SW 1271 (cell line): Measurements from ENCODE around the gene SBF2.
A peak's percentile ranks its signal among the peaks of the same experiment; 100 is the strongest.

Experiments
- DNase-seq, 2 experiments: peaks; one replicate each; lab custom pipeline; 2025; lab: John Stamatoyannopoulos, UW

The SBF2 gene

GRCh38 chr11:9774591-9775397 is 519.2 kb downstream of the SBF2 start:
- DNase-seq, result no peak

DNA sequence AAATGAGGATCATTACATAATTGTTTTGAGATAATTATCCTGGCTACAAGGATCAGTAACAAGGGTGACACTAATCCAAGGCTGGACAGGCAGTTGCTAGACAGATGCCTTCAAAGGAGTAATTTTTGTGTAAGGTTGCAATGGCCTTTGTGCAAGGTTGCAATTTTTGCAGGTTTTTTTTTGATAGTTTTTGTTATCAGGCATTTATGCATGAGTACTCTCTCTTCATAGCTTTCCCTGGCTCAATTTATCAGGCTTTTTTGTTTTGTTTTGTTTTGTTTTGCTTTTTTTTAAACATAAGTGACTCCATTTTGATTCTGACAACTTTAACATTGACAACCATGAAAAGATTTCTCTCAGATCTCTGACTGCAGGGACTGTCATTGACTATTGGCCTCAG is 519.9 kb downstream of the SBF2 start:
- DNase-seq, result no peak

DNA sequence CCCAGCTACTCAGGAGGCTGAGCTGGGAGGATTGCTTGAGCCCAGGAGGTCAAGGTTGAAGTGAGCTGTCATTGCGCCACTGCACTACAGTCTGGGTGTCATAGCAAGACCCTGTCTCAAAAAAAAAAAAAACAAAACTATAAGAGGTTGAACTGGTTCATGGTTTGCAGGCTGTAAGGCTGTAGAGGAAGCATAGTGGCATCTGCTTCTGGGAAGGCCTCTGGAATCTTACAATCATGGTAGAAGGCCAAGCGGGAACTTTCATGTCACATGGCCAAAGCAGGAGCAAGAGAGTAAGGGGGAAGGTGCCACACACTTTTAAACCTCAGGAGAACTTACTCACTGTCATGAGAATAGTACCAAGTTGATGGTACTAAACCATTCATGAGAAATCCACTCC is 520.5 kb downstream of the SBF2 start:
- no peak for DNase-seq

- DNase-seq, result no peak
These were observed 521.8 kb downstream of the SBF2 start for GRCh38 chr11:9772218-9772617.

DNA sequence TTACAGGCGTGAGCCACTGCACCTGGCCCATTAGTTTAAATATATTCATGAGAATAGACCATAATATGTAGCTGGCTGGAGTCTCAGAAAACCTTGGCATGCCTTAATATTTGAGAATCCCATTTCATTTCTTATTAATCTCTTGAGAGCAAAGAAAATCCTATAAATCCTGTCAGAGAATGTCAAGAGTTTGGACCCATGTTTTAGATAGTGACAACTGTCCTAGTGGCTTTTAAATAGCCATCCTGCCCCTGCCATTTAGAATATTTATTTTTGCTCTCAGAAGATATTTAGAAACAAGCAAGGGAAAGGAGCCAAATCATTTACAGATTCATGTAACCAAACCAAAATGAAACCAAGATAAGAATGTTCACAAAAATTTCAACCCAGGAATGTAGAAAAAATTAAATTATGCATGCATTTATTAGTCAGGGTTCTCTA is 522.9 kb downstream of the SBF2 start:
- DNase-seq, result no peak

DNA sequence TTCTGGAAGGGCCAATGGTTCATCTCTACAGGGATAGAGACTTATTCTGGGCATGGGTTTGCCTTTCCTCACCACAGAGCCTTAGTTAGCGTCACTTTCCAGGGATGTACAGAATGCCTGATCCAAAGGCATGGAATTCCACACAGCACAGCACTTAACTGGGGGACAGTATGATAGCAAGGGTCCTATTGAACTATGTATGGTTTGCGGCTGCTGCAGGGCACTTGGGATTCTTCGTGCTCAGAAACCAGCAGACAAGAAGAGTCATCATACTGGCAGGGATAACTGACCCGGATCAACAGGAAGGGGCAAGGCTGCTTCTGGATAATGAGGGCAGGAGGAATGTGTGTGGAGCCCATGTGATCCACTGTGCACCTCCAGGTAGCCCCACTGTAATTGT is 524.4 kb downstream of the SBF2 start:
- no peak for DNase-seq

DNA sequence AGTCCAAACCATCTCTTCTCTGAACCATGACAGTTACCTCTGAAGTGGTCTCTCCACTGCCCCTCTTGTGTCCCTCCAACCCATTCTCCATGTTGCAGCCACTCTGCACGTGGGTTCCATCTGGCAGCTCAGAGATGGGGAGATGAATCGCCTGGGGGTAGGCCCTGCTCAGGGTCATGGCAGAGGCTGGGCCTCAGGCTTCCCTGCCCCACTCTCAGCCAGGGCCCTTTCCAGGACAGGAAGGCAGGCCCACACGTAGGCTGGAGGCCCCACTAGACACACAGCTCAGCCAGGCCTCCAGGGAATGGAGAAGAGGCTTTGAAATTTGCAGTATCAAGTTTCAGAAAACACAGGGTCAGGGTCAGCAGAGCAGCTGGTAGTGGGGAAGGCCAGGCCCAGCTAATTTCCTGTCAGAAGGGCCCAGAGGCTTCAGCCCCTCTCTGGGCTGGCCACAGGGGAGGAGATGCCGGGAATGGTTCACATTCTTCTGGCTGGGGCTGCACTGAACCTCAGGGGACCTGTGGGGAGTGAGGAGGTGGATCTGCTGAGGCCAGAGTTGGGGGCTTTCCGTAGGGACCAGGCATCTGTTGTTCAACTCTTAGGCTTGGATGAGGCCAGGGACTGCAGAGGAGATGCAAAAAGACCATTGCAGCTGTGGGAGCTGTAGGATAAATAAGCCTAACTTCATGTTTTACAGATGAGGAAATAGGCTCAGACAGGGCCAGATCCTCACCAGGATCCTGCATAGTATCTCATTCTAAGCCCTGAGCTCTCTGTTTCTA is 528.5 kb downstream of the SBF2 start:
- peak in 1 of 2 experiments; percentile 26 for DNase-seq

DNA sequence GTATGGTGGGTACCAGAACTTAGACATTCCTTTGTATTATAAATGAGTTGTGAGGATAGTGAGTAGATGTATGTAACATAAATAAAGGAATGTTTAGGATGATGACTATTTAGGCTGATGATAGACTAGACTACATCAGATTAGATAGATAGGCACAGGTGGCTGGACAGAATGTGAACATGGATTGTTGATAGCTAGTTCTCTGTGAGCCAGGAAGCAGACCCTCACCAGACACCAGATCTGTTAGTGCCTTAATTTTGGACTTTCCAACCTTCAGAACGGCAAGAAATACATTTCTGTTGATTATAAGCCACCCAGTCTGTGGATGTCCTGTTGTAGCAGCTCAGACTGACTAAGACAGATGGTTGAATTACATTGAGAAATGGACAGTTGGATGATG is 530.7 kb downstream of the SBF2 start:
- no peak for DNase-seq

GRCh38 chr11:9762531-9762930 is 531.5 kb downstream of the SBF2 start:
- DNase-seq, result no peak

GRCh38 chr11:9761441-9761945 is 532.5 kb downstream of the SBF2 start:
- no peak for DNase-seq

DNA sequence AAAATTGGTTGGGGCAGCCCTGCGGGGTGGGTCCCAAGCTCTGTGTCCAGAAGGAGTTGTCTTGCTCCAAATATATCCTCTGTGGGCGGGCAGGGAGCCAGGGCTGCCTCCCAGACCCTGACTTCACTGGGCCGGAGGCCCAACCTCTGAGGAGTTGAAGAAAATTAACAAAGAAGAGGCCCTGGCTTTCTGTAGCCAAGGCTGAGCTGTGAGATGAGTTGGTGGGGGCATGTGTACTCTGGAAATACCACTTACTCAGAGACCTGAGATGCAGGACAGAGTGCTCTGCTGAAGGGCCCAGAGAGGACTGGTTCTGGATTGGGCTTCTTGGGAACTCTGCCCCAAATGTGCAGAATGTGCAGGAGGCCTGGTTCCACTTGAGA is 533.8 kb downstream of the SBF2 start:
- DNase-seq, result no peak

GRCh38 chr11:9759519-9760192 is 534.4 kb downstream of the SBF2 start:
- peak; percentile 83 to 91 for DNase-seq

- DNase-seq, result peak; percentile 33 to 71
These were observed 535.1 kb downstream of the SBF2 start for GRCh38 chr11:9758637-9759518.

GRCh38 chr11:9757809-9758636 is 536.0 kb downstream of the SBF2 start:
- DNase-seq, result peak; percentile 40 to 65

GRCh38 chr11:9756878-9757277 is 537.1 kb downstream of the SBF2 start:
- DNase-seq, result no peak

DNA sequence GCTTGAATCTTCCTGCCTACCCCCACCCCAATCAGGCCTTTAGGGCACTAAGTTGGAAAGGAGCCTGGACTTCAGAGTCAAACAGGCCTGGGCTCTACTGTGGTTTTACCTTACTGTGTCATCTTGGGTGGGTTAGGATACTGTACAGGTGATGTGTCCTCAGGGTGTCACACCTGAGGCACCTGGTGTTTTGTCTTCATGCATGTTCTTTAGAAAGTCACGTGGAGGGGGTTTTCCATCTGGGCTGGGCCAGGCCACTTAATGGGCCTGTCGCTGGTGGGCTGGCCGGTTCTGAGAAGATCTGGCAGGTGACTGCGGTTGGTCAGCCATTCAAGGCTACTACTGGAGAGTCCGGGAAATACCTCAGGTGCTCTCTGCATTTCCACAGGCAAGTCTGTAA is 537.6 kb downstream of the SBF2 start:
- no peak for DNase-seq

- no peak for DNase-seq
These were observed 538.3 kb downstream of the SBF2 start for GRCh38 chr11:9755561-9756185.

DNA sequence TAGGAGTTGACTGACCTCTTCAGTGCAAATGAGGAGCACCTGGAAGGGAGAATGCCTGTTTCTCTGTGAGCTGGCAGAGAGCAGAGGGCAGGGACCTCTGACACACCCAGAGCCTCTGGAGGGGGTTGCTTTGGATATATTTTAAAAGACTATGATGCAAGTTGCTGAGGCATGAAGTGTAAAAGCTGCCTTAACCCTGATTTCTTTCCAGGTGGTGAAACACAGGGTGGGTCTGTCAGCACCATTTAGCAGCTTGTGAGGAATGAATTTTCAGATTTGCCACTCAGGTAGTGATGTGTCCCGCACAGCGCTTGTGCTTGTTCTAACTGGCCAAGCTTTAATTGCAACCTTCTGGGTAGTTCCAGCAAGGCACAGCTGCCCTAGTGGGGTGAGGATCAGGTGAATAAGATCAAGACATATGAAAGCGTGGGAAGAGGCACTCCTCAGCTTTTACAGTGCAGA is 540.0 kb downstream of the SBF2 start:
- no peak for DNase-seq

GRCh38 chr11:9753021-9753420 is 541.0 kb downstream of the SBF2 start:
- no peak for DNase-seq

DNA sequence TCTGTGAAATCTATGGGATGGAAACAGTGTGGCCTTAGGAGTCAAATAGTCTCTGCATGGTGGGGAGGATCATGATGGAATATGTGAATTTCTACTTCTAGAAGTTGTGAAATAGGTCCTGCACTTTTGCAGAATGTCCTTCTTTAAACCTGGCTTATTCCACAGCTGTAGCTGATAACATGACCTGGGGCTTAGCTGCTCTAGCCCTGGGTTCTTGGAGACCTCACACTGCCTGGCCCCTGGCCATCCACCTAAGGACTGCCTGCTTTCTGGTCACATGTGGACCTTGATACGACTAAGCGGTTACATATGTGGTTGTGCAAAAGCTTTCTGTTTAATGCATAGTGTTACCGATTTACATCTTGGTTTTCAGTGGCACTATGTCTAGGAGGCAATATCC is 541.9 kb downstream of the SBF2 start:
- no peak for DNase-seq
